DND-41 (cell line): Measurements from ENCODE around the gene P3H1.

Source experiments
- EZH2 ChIP-seq: IDR thresholded peaks from 3 replicates; pipeline ENCODE4 v1.6.1; 2012; ENCODE audit warnings: borderline replicate concordance, low read depth, mild to moderate bottlenecking, moderate library complexity, low read length, inconsistent platforms; ENCODE audit not compliant: severe bottlenecking
- TF ChIP-seq, protein P1 (sequence below): IDR thresholded peaks from 2 replicates; pipeline ENCODE4 v1.5.1; 2012; ENCODE audit warnings: borderline replicate concordance, low read length, moderate library complexity, mild to moderate bottlenecking; ENCODE audit not compliant: poor library complexity, severe bottlenecking; ENCODE audit errors: extremely low read depth

- TF ChIP-seq, protein P1, sequence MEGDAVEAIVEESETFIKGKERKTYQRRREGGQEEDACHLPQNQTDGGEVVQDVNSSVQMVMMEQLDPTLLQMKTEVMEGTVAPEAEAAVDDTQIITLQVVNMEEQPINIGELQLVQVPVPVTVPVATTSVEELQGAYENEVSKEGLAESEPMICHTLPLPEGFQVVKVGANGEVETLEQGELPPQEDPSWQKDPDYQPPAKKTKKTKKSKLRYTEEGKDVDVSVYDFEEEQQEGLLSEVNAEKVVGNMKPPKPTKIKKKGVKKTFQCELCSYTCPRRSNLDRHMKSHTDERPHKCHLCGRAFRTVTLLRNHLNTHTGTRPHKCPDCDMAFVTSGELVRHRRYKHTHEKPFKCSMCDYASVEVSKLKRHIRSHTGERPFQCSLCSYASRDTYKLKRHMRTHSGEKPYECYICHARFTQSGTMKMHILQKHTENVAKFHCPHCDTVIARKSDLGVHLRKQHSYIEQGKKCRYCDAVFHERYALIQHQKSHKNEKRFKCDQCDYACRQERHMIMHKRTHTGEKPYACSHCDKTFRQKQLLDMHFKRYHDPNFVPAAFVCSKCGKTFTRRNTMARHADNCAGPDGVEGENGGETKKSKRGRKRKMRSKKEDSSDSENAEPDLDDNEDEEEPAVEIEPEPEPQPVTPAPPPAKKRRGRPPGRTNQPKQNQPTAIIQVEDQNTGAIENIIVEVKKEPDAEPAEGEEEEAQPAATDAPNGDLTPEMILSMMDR: no peak
- TF ChIP-seq EZH2: no peak
These were observed 46.0 kb downstream of the P3H1 start for GRCh38 chr1:42720868-42721267.
